SK-N-SH (cell line): ENCODE data around the gene WFDC12. TPM values are rescaled to one million over a fixed set of nuclear protein-coding genes. Genes with fewer than 3 reads are reported as not detected.
"Not testable (repeated sequence)": the region's sequence is repeated elsewhere in the genome, so short reads cannot be mapped to it uniquely, and the experiment has no call there.

ENCODE experiments used
- CTCF ChIA-PET: fragments of 300-600, 350-600 bp; formaldehyde crosslinking; extraction: SDS; loops from one replicate; lab custom pipeline; 2021; lab: Yijun Ruan, JAX
- POLR2A ChIA-PET: fragments of 350-600 bp; sonication (Branson Sonifier 250); formaldehyde crosslinking; extraction: SDS; loops from one replicate; lab custom pipeline; 2020; ENCODE audit warnings: antibody characterized with exemption, inconsistent platforms; lab: Yijun Ruan, JAX
- DNase-seq: peaks from one replicate; pipeline ENCODE4 v3.0.0; 2012
- H2AFZ ChIP-seq: fragments of 200-600 bp; sonication (generic); 2 replicates; pipeline ENCODE4 v1.8.1; 2016; ENCODE audit warnings: antibody characterized with exemption, mild to moderate bottlenecking, low read depth
- H3F3A ChIP-seq: fragments of 200-600 bp; sonication (generic); replicated peaks from 2 replicates; pipeline ENCODE3; 2016; ENCODE audit warnings: antibody characterized with exemption, mild to moderate bottlenecking; ENCODE audit not compliant: insufficient read depth
- H3K27ac ChIP-seq, 2 experiments: fragments of 200-500 bp in 1 of 2; fragments of 200-600 bp in 1 of 2; sonication (Bioruptor generic) in 1 of 2; sonication (generic), shearing (Covaris generic) in 1 of 2; 2 replicates each; pipeline versions ENCODE4 v1.5.1 to v1.6.1; 2014 to 2016; ENCODE audit warnings: low read depth in 2 of 2, inconsistent platforms in 1 of 2, low read length in 1 of 2, mild to moderate bottlenecking in 1 of 2, mixed read lengths in 1 of 2
- H3K27me3 ChIP-seq: fragments of 200-600 bp; sonication (generic), shearing (Covaris generic); 2 replicates; pipeline ENCODE4 v1.6.1; 2016; ENCODE audit warnings: mixed run types; ENCODE audit not compliant: insufficient read depth
- H3K36me3 ChIP-seq, 2 experiments: fragments of 200-500 bp in 1 of 2; fragments of 200-600 bp in 1 of 2; sonication (Bioruptor generic) in 1 of 2; sonication (generic) in 1 of 2; replicated peaks in 1 of 2; 2 replicates each; pipeline versions ENCODE3 to v1.5.1; 2014 to 2016; ENCODE audit warnings: low read length in 1 of 2, mild to moderate bottlenecking in 1 of 2; ENCODE audit not compliant: insufficient read depth in 2 of 2, control insufficient read depth in 1 of 2
- H3K4me1 ChIP-seq, 2 experiments: fragments of 200-500 bp in 1 of 2; fragments of 200-600 bp in 1 of 2; sonication (Bioruptor generic) in 1 of 2; sonication (generic), shearing (Covaris generic) in 1 of 2; 2 replicates each; pipeline versions ENCODE4 v1.5.1 to v1.6.1; 2014 to 2016; ENCODE audit warnings: low read depth in 1 of 2, low read length in 1 of 2, mixed run types in 1 of 2; ENCODE audit not compliant: insufficient read depth in 2 of 2, control insufficient read depth in 1 of 2
- H3K4me2 ChIP-seq: fragments of 200-600 bp; sonication (generic), shearing (Covaris generic); 2 replicates; pipeline ENCODE4 v1.6.1; 2017; ENCODE audit warnings: mixed run types
- H3K4me3 ChIP-seq, 2 experiments: fragments of 200-500 bp in 1 of 2; fragments of 200-600 bp in 1 of 2; sonication (Bioruptor generic) in 1 of 2; sonication (generic), shearing (Covaris generic) in 1 of 2; 2 replicates each; pipeline versions ENCODE4 v1.5.1 to v1.8.1; 2014 to 2016; ENCODE audit warnings: low read depth in 2 of 2, inconsistent platforms in 1 of 2, low read length in 1 of 2, mild to moderate bottlenecking in 1 of 2, mixed read lengths in 1 of 2, moderate library complexity in 1 of 2
- H3K79me2 ChIP-seq: fragments of 200-600 bp; sonication (generic); 2 replicates; pipeline ENCODE4 v1.8.1; 2017; ENCODE audit warnings: mild to moderate bottlenecking; ENCODE audit not compliant: insufficient read depth
- H3K9ac ChIP-seq: fragments of 200-600 bp; sonication (generic); 2 replicates; pipeline ENCODE4 v1.6.1; 2017; ENCODE audit warnings: mixed run types
- H3K9me2 ChIP-seq: fragments of 200-600 bp; sonication (generic); 2 replicates; pipeline ENCODE4 v1.6.1; 2017; ENCODE audit warnings: mixed run types
- H3K9me3 ChIP-seq: fragments of 200-600 bp; sonication (generic); 2 replicates; pipeline ENCODE4 v1.6.1; 2017; ENCODE audit warnings: mixed run types, mild to moderate bottlenecking, moderate library complexity
- H4K20me1 ChIP-seq: fragments of 200-600 bp; sonication (generic); 2 replicates; pipeline ENCODE4 v1.6.1; 2017; ENCODE audit warnings: mild to moderate bottlenecking, mixed run types; ENCODE audit not compliant: insufficient read depth
- CHD2 ChIP-seq: fragments of 150-350 bp; IDR thresholded peaks from 2 replicates; pipeline ENCODE4 v1.6.1; 2018; ENCODE audit warnings: low read length; ENCODE audit not compliant: partially characterized antibody
- CTCF ChIP-seq: fragments of 200-600 bp; sonication (generic); IDR thresholded peaks from 2 replicates; pipeline ENCODE4 v1.6.1; 2017; ENCODE audit warnings: antibody characterized with exemption, mild to moderate bottlenecking, moderate library complexity
- EP300 ChIP-seq, 2 experiments: IDR thresholded peaks; 2 replicates each; pipeline versions ENCODE4 v1.4.0 to v1.6.1; 2012; ENCODE audit warnings: borderline replicate concordance in 1 of 2, low read depth in 1 of 2, low read length in 1 of 2
- GABPA ChIP-seq: IDR thresholded peaks from 2 replicates; pipeline ENCODE4 v1.4.0; 2012; ENCODE audit warnings: low read depth, mild to moderate bottlenecking
- GATA2 ChIP-seq: sonication (generic); formaldehyde crosslinking; IDR thresholded peaks from 2 replicates; pipeline ENCODE4 v1.5.0; 2020; ENCODE audit warnings: mild to moderate bottlenecking, missing genetic modification reagents
- JUND ChIP-seq: IDR thresholded peaks from 2 replicates; pipeline ENCODE4 v1.4.0; 2012
- MAX ChIP-seq: IDR thresholded peaks from 2 replicates; pipeline ENCODE4 v1.4.0; 2012; ENCODE audit warnings: low read depth
- NFIC ChIP-seq: IDR thresholded peaks from 2 replicates; pipeline ENCODE4 v1.4.0; 2012; ENCODE audit warnings: borderline replicate concordance
- PBX3 ChIP-seq: IDR thresholded peaks from 2 replicates; pipeline ENCODE4; 2012
- RAD21 ChIP-seq: IDR thresholded peaks from 2 replicates; pipeline ENCODE4 v1.6.1; 2012; ENCODE audit warnings: mild to moderate bottlenecking, low read length
- RCOR1 ChIP-seq: fragments of 150-350 bp; IDR thresholded peaks from 2 replicates; pipeline ENCODE4 v1.6.1; 2017; ENCODE audit warnings: antibody characterized with exemption, low read length
- SMC3 ChIP-seq: IDR thresholded peaks from 2 replicates; pipeline ENCODE4 v1.6.1; 2012; ENCODE audit warnings: low read depth, low read length, improper control_type of control experiment
- TCF12 ChIP-seq: IDR thresholded peaks from 2 replicates; pipeline ENCODE4 v1.4.0; 2012
- TEAD4 ChIP-seq: IDR thresholded peaks from 2 replicates; pipeline ENCODE4 v1.4.0; 2012; ENCODE audit warnings: mild to moderate bottlenecking, borderline replicate concordance; ENCODE audit not compliant: insufficient read depth
- WGBS: methylation state at CpG from one replicate; pipeline ENCODE4 v1.1.6; 2017; ENCODE audit warnings: low lambda C conversion rate; 5-methylcytosine and 5-hydroxymethylcytosine counted together
- polyA plus RNA-seq, 3 experiments: library from polyadenylated mRNA; depleted of rRNA; stranded (reverse); fragments of >200 nt; gene quantifications; 2 replicates each; pipeline ENCODE4 v1.2.3, GENCODE V29; 2012

WFDC12 gene
- polyA plus RNA-seq, 1 of the 3 experiments (the other 2 are of a cell fraction) = not detected

GRCh38 chr20:45139733-45140375 is 15.6 kb upstream of the WFDC12 start:
- H4K20me1 ChIP-seq, H2AFZ ChIP-seq, H3K4me2 ChIP-seq, H3K4me3 ChIP-seq, H3F3A ChIP-seq, H3K36me3 ChIP-seq, H3K27ac ChIP-seq, DNase-seq, H3K79me2 ChIP-seq, H3K9me3 ChIP-seq, H3K9ac ChIP-seq, POLR2A ChIA-PET, H3K4me1 ChIP-seq, H3K9me2 ChIP-seq: not testable (repeated sequence)
- peaks cover 20% of the 10 kb centered on the region; the same call in 1 of the 2 replicates for H3K27me3 ChIP-seq
- WGBS = 33% methylated on average over 5 of the region's 5 CpGs
- CTCF ChIA-PET = interaction anchor here (1.2 to 2.6 kb wide), 5 partner anchors 28 to 154 kb away, joined by 3 to 20 read pairs (median 5); no protein-coding TSS in a partner anchor

- POLR2A ChIA-PET = no interaction called here
- no peak overlapping the region for H3K27ac ChIP-seq
- peaks cover 18% of the 10 kb centered on the region; the same call in 1 of the 2 replicates for H3K27me3 ChIP-seq
- peak; percentile 39 for DNase-seq
- H3K9me3 ChIP-seq = no peaks in the 10 kb centered on the region
- no peaks in the 10 kb centered on the region for H3K4me1 ChIP-seq
- no peaks in the 10 kb centered on the region for H3F3A ChIP-seq
- H3K9ac ChIP-seq = no peak overlapping the region
- CTCF ChIA-PET = interaction anchor here (0.6 to 2.6 kb wide), 16 partner anchors 9 to 606 kb away, joined by 3 to 20 read pairs (median 4); no protein-coding TSS in a partner anchor
- no peaks in the 10 kb centered on the region for H3K9me2 ChIP-seq
- no peaks in the 10 kb centered on the region for H3K36me3 ChIP-seq
- TF ChIP-seq PBX3 (no peak), SMC3 (peak; percentile 39; the same call in 1 of the 2 replicates), GATA2 (CRISPR knock-in tag) (no peak), MAX (no peak), CTCF (peak; percentile 60), CHD2 (no peak), RAD21 (peak; percentile 42), TCF12 (no peak), NFIC (no peak), JUND (no peak), TEAD4 (no peak), EP300 (IDR thresholded peaks at IDR 0.05; ENCODE audit: borderline replicate concordance in 1 of 2, low read depth in 1 of 2, low read length in 1 of 2) (no peak), RCOR1 (no peak), GABPA (peak; percentile 46)
- H3K4me2 ChIP-seq = no peak overlapping the region
- peak overlapping the region in 1 of 2 experiments; percentile 23; a peak in 1 of 4 replicates for H3K4me3 ChIP-seq
- 20% methylated on average over 20 of the region's 20 CpGs for WGBS
- no peaks in the 10 kb centered on the region for H4K20me1 ChIP-seq
- no peaks in the 10 kb centered on the region for H3K79me2 ChIP-seq
- no peak overlapping the region for H2AFZ ChIP-seq
Observed at GRCh38 chr20:45138561-45139300, 14.5 kb upstream of the WFDC12 start.
